Measurements from ENCODE around the gene KAT6B. TPM values are rescaled to one million over a fixed set of nuclear protein-coding genes. Genes with fewer than 3 reads are reported as not detected.

Gene KAT6B
- total RNA-seq, 2 donors from 2014 or later = 28.0 to 97.8 TPM

GRCh38 chr10:75066271-75066670 lies 239.9 kb downstream of the KAT6B start:
- TF ChIP-seq POLR2A (IDR thresholded peaks at IDR 0.05) = no peak
- no peak for TF ChIP-seq CTCF (IDR thresholded peaks at IDR 0.05)
- no peak for TF ChIP-seq POLR2AphosphoS5 (IDR thresholded peaks at IDR 0.05)
- no peaks in the 10 kb centered on the region for H3K27me3 ChIP-seq (replicated peaks; ENCODE audit: insufficient read depth)
- H3K27ac ChIP-seq = no peak overlapping the region
- no peak for DNase-seq (ENCODE audit: low spot score)
- no peaks in the 10 kb centered on the region for H3K4me1 ChIP-seq (replicated peaks)
- intact Hi-C loops (cut with DNase I) = no loop called here
- 97% methylated on average over 5 of the region's 5 CpGs for WGBS
- no peaks in the 10 kb centered on the region for H3K36me3 ChIP-seq
- H3K4me3 ChIP-seq = no peak overlapping the region
- no peaks in the 10 kb centered on the region for H3K9me3 ChIP-seq

- no peak for DNase-seq (ENCODE audit: low spot score)
- H3K27me3 ChIP-seq (replicated peaks; ENCODE audit: insufficient read depth) = no peaks in the 10 kb centered on the region
- TF ChIP-seq POLR2A (IDR thresholded peaks at IDR 0.05) (no peak), CTCF (IDR thresholded peaks at IDR 0.05) (no peak), POLR2AphosphoS5 (IDR thresholded peaks at IDR 0.05) (no peak)
- H3K27ac ChIP-seq = no peak overlapping the region
- no peaks in the 10 kb centered on the region for H3K36me3 ChIP-seq
- no peaks in the 10 kb centered on the region for H3K4me1 ChIP-seq (replicated peaks)
- no peaks in the 10 kb centered on the region for H3K9me3 ChIP-seq
- WGBS = 93% methylated on average over 7 of the region's 7 CpGs
- intact Hi-C loops (cut with DNase I) = no loop called here
- no peak overlapping the region for H3K4me3 ChIP-seq
Measured at GRCh38 chr10:75067272-75067671, 240.9 kb downstream of the KAT6B start.

GRCh38 chr10:75068523-75068922 lies 242.1 kb downstream of the KAT6B start:
- H3K4me3 ChIP-seq = no peak overlapping the region
- no peaks in the 10 kb centered on the region for H3K4me1 ChIP-seq (replicated peaks)
- 55% methylated on average over 6 of the region's 6 CpGs for WGBS
- H3K27me3 ChIP-seq (replicated peaks; ENCODE audit: insufficient read depth) = no peaks in the 10 kb centered on the region
- DNase-seq (ENCODE audit: low spot score) = no peak
- H3K9me3 ChIP-seq = no peaks in the 10 kb centered on the region
- no peak for TF ChIP-seq POLR2AphosphoS5 (IDR thresholded peaks at IDR 0.05)
- no peak for TF ChIP-seq POLR2A (IDR thresholded peaks at IDR 0.05)
- TF ChIP-seq CTCF (IDR thresholded peaks at IDR 0.05) = no peak
- H3K36me3 ChIP-seq = no peaks in the 10 kb centered on the region
- no peak overlapping the region for H3K27ac ChIP-seq
- intact Hi-C loops (cut with DNase I) = no loop called here

- H3K4me1 ChIP-seq (replicated peaks) = no peaks in the 10 kb centered on the region
- H3K27me3 ChIP-seq (replicated peaks; ENCODE audit: insufficient read depth) = no peaks in the 10 kb centered on the region
- no peak overlapping the region for H3K4me3 ChIP-seq
- no peak for TF ChIP-seq CTCF (IDR thresholded peaks at IDR 0.05)
- TF ChIP-seq POLR2A (IDR thresholded peaks at IDR 0.05) = no peak
- no peak for TF ChIP-seq POLR2AphosphoS5 (IDR thresholded peaks at IDR 0.05)
- 91% methylated on average over 11 of the region's 11 CpGs for WGBS
- no peak for DNase-seq (ENCODE audit: low spot score)
- no peak overlapping the region for H3K27ac ChIP-seq
- intact Hi-C loops (cut with DNase I) = no loop called here
- H3K9me3 ChIP-seq = no peaks in the 10 kb centered on the region
- H3K36me3 ChIP-seq = no peaks in the 10 kb centered on the region
Measured at GRCh38 chr10:75070476-75070875, 244.1 kb downstream of the KAT6B start.

- Histone ChIP-seq H3K27ac (no peak overlapping the region), H3K4me1 (replicated peaks) (no peaks in the 10 kb centered on the region), H3K9me3 (no peaks in the 10 kb centered on the region), H3K4me3 (no peak overlapping the region), H3K27me3 (replicated peaks; ENCODE audit: insufficient read depth) (no peaks in the 10 kb centered on the region), H3K36me3 (no peaks in the 10 kb centered on the region)
- no peak for DNase-seq (ENCODE audit: low spot score)
- TF ChIP-seq CTCF (IDR thresholded peaks at IDR 0.05) (no peak), POLR2A (IDR thresholded peaks at IDR 0.05) (no peak), POLR2AphosphoS5 (IDR thresholded peaks at IDR 0.05) (no peak)
- 80% methylated on average over 7 of the region's 7 CpGs for WGBS
- intact Hi-C loops (cut with DNase I) = no loop called here
Measured at GRCh38 chr10:75070961-75071428, 244.6 kb downstream of the KAT6B start.

Data from prostate gland (tissue), 2 donors.